Endothelial cell (in vitro differentiated cells): ENCODE measurements around the gene MRPS27. TPM values are rescaled to one million over a fixed set of nuclear protein-coding genes. Genes with fewer than 3 reads are reported as not detected.

ENCODE experiments used
- DNase-seq: peaks from one replicate; pipeline ENCODE4 v3.0.0; 2021; ENCODE audit warnings: low spot score
- H3K27ac Mint-ChIP-seq: one replicate; pipeline ENCODE4 v1.8.0; 2021; ENCODE audit warnings: mixed read lengths, inconsistent platforms; ENCODE audit not compliant: unreplicated experiment
- H3K27me3 Mint-ChIP-seq: one replicate; pipeline ENCODE4 v1.8.0; 2021; ENCODE audit warnings: mild to moderate bottlenecking, moderate library complexity, mixed read lengths, inconsistent platforms; ENCODE audit not compliant: unreplicated experiment
- H3K36me3 Mint-ChIP-seq: one replicate; pipeline ENCODE4 v1.8.0; 2021; ENCODE audit warnings: mild to moderate bottlenecking, low read depth, mixed read lengths, inconsistent platforms; ENCODE audit not compliant: unreplicated experiment
- H3K4me1 Mint-ChIP-seq: one replicate; pipeline ENCODE4 v1.8.0; 2021; ENCODE audit warnings: mild to moderate bottlenecking, mixed read lengths, inconsistent platforms; ENCODE audit not compliant: unreplicated experiment
- H3K4me3 Mint-ChIP-seq: one replicate; pipeline ENCODE4 v1.8.0; 2021; ENCODE audit warnings: mild to moderate bottlenecking, mixed read lengths, inconsistent platforms; ENCODE audit not compliant: unreplicated experiment
- H3K9me3 Mint-ChIP-seq: one replicate; pipeline ENCODE4 v1.8.0; 2021; ENCODE audit warnings: mixed read lengths, inconsistent platforms; ENCODE audit not compliant: unreplicated experiment
- CTCF ChIP-seq: fragments of 200-600 bp; sonication (generic); IDR thresholded peaks from one replicate; pipeline ENCODE4 v1.5.0; 2021; ENCODE audit warnings: antibody characterized with exemption; ENCODE audit not compliant: unreplicated experiment
- total RNA-seq: library from RNA; stranded (reverse); fragmentation: NEBNext Ultra II Directional; extraction: Animal tissue kit (Norgen Biotek cat#: 25700); gene quantifications from one replicate; pipeline ENCODE4 v1.2.1, GENCODE V29; 2021; ENCODE audit not compliant: unreplicated experiment

MRPS27 gene
- total RNA-seq, 1 donor from 2014 or later: 62.8 TPM

GRCh38 chr5:72286798-72287197 is 33.2 kb downstream of the MRPS27 start:
- Mint-ChIP-seq H3K4me1 (no peaks in the 10 kb centered on the region), H3K9me3 (no peaks in the 10 kb centered on the region), H3K27me3 (peaks cover 2% of the 10 kb centered on the region), H3K27ac (no peak overlapping the region), H3K36me3 (peaks cover 11% of the 10 kb centered on the region), H3K4me3 (no peak overlapping the region)
- no peak for TF ChIP-seq CTCF
- no peak for DNase-seq

- no peaks in the 10 kb centered on the region for H3K9me3 Mint-ChIP-seq
- DNase-seq: no peak
- H3K36me3 Mint-ChIP-seq: peaks cover 11% of the 10 kb centered on the region
- H3K27me3 Mint-ChIP-seq: peaks cover 2% of the 10 kb centered on the region
- no peak overlapping the region for H3K4me3 Mint-ChIP-seq
- H3K27ac Mint-ChIP-seq: no peak overlapping the region
- H3K4me1 Mint-ChIP-seq: no peaks in the 10 kb centered on the region
- no peak for TF ChIP-seq CTCF
These were observed 34.6 kb downstream of the MRPS27 start for GRCh38 chr5:72285424-72285821.

GRCh38 chr5:72284559-72285423 is 35.2 kb downstream of the MRPS27 start:
- H3K36me3 Mint-ChIP-seq: peaks cover 11% of the 10 kb centered on the region
- H3K4me1 Mint-ChIP-seq: no peaks in the 10 kb centered on the region
- no peak for TF ChIP-seq CTCF
- no peaks in the 10 kb centered on the region for H3K9me3 Mint-ChIP-seq
- no peak for DNase-seq
- H3K4me3 Mint-ChIP-seq: no peak overlapping the region
- no peak overlapping the region for H3K27ac Mint-ChIP-seq
- H3K27me3 Mint-ChIP-seq: peaks cover 2% of the 10 kb centered on the region

DNA sequence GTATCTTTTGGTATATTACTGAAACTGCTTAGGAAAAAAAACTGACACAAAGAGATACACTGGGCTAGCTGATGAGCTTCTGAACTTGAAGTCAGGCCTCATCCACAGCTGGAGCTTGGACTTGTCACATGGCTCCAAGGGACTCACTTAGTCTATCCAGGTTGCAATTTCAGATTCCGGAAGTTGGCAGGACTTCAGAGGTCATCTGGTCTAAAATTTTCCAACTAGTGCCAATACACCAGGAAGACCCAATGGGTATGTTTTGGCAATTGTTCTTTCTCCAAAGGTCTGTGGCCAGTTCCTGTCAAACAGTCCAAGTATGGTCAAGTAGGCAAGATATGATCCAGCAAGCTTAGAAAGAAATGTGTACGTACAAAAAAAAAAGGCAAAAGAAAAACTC is 36.7 kb downstream of the MRPS27 start:
- H3K27me3 Mint-ChIP-seq: peaks cover 2% of the 10 kb centered on the region
- peaks cover 9% of the 10 kb centered on the region for H3K36me3 Mint-ChIP-seq
- no peak for TF ChIP-seq CTCF
- no peaks in the 10 kb centered on the region for H3K4me1 Mint-ChIP-seq
- H3K27ac Mint-ChIP-seq: no peak overlapping the region
- H3K4me3 Mint-ChIP-seq: no peak overlapping the region
- DNase-seq: no peak
- no peaks in the 10 kb centered on the region for H3K9me3 Mint-ChIP-seq

DNA sequence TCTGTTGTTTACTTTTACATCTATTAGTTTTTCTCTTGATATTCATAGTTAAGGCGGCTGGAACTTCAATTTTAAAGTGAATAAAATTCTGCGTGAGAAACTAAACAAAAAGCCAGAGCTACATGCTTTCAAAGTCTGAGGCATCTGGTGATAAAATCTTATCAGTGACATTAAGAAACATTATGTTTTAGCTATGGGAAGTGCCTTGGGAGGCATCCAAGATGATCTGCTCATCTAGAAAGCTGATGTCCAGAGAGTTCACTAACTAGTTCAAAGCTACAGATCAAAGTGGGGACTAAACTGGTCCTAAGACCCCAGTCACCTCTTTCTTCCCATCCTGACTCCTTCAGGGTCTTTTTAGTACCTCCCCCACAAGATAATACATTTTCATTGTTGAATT is 37.2 kb downstream of the MRPS27 start:
- H3K4me3 Mint-ChIP-seq: no peak overlapping the region
- H3K27ac Mint-ChIP-seq: no peak overlapping the region
- H3K36me3 Mint-ChIP-seq: peaks cover 9% of the 10 kb centered on the region
- no peak for TF ChIP-seq CTCF
- DNase-seq: no peak
- peaks cover 2% of the 10 kb centered on the region for H3K27me3 Mint-ChIP-seq
- no peaks in the 10 kb centered on the region for H3K9me3 Mint-ChIP-seq
- H3K4me1 Mint-ChIP-seq: no peaks in the 10 kb centered on the region
